G401.6 (cell line): ENCODE measurements around the gene CISH.
A peak's percentile ranks its signal among the peaks of the same experiment; 100 is the strongest.

ENCODE experiments used
- FAIRE-seq: peaks from 2 replicates; lab custom pipeline; 2012; peaks lifted over from hg19 to GRCh38; lab: Jason Lieb, UNC

Gene CISH

DNA sequence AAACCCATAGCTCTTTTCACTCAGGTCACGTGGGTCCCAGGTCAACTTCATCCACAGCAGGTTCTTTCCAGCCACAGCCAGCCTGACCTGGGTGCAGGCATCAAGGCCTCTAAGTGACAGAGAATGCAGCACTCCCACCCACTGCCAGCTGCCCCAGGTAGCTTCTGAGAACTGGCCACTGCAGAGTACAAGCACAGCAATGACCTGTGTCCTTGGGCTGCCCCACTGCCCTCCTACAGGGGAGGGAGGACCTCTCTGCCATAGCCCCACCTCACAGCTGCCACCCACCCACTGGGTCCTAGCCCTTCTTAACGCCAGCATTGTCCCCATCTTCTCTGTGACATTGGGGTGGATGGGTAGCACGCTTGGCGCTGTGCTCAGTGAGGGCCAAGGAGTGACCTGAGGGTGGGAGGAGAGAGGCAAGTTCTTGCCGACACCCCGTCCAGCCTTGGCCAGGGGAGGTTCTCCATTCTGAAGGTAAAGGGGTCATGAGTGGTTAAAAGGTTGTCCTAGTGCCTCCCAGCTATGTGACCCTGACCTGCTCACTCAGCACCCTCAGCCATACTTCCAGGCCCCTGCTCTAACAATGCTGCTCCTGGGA, 12.4 kb downstream of the CISH start:
- FAIRE-seq, result no peak

DNA sequence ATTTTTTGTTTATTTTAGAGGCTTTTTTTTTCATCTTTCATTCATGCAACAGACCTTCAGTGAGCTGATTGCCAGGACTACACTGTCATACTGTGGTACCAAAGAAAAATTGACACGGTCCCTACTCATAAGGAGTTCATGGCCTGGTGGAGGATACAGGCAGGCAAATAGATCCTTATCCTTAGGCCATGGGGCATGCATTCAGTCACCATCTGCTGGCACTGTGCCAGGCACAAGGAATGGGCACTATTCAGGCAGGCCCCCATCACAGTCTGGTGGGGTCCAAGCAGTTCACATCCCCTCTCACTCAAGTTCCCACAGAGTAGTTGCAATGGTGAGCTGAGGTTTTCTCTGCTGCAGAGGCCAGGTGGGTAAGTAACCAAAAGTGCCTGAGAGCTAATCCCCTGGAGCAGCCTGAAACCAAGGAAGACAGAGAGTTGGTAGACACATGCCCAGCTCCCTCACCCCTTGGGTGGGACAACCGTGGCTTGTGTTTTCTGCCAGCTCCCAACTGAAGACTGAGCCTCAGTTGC, 17.3 kb downstream of the CISH start:
- no peak for FAIRE-seq

DNA sequence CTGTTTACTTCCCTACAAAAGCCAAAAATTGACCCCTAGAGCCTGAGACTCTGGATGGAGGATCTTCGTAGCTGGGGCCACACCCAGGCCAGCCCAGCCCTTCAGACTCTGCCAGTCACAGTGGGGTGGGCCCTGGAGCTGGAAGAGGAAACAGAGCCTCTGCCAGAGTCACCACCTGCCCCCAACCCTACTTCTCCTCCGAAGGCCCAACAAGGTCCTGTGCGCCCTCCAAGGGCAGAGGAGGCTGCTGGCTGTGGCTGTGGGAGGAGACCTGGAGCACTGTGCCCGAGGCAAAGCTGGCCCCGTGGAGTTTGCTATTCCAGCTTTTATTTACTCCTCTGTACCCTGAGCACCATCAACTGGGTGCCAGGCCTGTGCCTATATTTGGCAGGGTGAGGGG, 19.0 kb downstream of the CISH start:
- FAIRE-seq, result no peak

DNA sequence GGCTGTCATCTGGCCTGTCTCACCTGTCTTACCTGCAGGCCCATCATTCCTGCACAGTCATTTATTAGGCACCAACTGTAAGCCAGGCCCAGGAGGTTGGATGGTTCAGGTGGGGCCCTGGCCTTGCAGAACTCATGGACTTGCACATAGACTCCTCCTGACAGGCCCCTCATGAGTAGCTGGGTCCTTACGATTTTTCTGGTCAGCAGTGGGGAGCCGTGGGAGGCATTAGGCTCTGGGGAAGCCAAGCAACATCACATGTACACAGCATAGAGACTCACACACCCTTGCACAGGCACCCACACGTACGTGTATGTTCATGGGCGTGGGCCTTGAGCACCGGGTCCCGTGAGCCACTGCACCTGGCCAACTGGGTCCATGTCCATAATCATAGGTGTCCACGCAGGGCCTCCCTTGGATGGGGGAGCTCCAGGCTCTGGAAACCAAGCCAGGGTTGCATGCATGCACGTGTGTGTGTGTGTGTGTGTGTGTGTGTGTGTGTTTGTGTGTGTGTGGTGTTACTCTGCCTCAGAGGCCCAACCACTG, 20.3 kb downstream of the CISH start:
- FAIRE-seq, result no peak

DNA sequence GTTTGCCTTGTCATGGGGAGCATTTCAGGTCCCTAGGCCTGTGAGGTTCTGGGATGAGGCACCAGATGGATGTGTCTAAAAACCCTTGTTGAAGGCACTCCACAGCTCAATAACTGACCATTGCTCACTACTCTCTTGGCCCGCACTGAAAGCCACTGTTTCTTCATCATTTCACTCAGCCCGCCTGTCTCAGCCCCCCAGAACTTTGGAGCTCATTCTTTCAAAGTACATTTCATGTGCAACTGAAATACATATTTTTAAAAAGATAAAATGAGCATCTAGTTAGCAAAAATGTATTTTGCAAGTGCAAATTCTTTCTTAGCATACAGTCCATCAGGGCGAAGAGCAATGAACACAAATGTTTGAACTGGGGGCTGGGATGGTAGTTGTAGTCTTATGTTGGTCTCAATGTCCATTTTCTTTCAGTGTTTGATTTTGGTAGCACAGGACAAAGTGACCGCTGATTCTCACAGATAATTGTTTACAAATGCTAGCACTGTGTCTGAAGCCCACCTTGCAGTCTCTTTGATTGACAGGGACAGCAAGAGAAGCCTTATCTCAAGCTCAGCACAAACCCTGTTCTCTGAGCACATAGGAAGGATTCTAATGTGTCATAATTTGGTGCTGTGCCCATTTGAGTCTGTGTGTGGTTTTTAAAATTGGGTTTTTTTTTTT, 22.7 kb downstream of the CISH start:
- FAIRE-seq, result no peak

DNA sequence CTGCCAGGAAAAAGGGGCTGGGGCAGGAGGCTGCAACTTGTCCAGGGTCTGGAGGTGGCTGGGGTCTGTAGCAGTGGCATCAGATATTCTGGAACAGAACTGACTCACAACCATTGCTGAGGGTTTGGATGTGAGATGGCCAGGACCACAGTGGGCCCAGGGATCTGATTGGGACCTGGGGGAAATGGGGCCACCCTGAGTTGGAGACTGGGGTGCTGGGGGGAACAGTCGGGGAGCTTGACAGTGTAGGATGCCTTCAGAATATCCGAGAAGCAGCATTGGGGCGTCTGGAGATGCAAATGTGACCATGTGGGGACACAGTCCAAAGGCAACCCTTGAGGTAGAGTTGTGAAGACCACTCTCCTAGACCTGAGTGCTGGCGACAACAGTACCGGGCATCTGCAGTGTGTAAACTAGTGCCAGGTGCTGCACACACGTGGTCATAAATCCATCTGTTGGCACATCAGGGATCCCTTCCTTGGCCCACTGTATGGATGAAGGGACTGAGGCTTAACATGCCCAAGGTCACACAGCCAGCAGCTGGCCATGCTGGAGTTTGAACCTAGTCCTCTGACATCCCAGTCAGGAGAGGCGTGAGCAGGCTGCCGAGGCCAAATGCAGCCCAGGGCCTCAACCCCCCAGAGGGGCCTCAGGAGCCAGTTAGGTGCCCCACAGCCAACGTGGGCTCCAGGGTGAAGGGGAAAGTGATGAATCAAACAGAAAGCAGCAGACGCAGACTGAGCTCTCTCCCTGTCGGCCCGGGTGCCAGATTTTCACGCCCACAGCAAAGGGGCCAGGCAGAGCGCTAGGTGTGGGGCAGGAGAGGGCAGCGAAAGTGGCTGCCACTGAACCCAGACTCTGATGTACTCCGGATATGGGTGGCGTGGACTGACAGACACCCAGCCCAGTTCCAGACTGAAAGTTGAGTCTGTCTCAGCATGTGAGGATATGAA, 23.5 kb downstream of the CISH start:
- no peak for FAIRE-seq

DNA sequence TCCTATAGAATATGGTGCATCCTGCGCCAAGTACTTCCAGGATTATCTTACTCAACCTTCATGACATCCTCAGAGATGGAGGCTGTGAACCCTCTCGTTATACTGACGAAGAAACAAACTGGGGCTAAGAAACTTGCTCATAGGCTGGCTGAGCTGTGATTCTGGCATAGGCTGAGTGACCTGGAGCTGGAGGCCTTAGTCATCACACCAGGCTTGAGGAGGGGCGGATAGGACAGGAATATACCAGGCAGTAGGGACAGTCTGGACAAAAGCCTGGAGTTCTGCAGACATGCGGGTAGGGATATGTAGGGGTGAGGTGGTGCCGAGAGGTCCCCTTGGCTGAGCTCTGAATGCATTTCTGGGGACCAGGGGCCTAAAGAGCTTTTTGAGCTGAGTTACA, 24.2 kb downstream of the CISH start:
- FAIRE-seq, result no peak

DNA sequence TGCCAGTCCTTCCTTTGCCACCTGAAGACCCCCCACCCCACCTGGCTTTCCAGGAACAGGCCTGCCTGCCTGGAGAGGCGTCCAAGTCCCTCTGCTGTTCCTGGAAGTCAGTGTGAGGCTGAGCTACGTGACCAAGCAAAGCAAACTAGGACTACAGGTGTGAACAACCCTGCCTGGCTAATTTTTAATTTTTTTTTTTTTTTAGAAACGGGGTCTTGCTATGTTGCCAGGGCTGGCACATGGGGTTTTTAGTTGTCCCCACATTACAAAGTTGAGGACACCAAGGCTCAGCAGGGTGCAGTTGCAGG, 24.9 kb downstream of the CISH start:
- FAIRE-seq, result no peak

DNA sequence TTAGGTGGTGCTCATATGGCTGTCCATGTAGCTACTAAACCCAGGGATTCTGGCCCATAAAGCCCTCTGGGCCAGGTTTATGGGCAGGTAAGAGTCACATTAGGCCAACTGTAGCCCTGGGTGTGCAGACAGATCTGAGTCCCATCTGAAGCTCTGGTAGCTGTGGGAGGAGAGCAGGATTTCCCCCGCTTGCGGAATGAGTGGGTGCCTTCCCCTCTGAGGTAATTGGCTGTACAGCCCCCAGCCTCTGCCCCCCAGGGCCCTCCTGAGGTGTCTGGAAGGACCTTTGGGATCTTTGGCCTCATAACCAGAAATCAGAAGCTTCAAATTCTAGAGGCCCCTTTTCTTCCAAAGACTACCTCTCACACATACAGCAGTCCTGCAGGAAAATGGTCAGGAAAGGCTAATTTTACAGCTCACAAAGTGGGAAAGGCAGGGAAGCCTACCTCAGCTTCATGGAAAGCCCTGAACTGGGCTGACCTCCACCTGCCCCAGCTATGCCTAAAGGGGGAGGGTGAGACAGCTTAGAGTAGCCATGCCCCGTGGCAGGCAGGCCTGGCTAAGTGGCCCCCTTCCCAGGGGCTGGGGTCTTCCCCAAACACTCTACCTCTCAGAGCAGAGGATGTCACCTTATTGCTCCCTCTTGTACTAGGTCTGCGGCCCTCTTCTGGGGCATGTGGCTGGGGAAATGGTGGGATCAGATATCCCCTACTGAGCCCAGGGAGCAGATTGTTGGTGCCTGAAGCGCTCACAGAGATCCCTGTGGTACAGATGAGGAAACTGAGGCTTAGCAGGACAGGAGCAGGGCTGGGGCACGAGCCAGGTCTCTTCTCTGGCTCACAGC, 25.4 kb downstream of the CISH start:
- FAIRE-seq, result no peak

DNA sequence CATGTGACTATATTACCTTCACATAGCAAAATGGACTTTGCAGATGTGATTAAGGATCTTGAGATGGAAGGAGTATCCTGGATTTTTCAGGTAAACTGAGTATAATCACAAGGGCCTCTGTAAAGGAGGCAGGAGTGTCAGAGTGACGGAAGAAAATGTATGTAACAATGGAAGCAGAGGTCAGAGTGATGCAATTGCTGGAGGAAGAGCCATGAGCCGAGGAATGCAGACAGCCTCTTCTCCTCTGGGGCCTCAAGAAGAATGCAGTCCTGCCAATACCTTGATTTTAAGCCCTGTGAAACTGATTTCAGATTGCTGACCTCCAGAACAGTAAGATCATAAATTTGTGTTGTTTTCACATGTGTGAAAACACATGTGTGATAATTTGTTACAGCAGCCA, 27.2 kb downstream of the CISH start:
- no peak for FAIRE-seq

DNA sequence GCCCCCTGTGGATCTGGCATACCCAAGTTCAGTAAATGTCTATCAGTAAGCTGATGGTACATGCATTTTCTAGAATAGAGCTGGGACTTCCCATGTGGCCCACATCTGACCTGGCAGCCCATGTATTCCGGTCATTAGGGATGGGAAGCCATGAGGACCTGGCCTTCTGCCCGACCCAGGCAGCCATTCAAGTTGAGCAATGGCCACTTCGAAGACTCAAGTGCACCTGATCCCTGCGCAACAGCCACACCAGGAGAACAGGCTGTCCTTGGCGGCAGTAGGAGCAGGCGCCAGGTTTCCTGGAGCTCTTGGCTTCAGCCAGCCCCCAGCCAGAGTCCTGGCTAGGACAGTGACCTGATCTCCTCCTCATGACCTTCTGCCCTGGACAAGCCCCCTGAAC, 27.7 kb downstream of the CISH start:
- FAIRE-seq, result no peak

DNA sequence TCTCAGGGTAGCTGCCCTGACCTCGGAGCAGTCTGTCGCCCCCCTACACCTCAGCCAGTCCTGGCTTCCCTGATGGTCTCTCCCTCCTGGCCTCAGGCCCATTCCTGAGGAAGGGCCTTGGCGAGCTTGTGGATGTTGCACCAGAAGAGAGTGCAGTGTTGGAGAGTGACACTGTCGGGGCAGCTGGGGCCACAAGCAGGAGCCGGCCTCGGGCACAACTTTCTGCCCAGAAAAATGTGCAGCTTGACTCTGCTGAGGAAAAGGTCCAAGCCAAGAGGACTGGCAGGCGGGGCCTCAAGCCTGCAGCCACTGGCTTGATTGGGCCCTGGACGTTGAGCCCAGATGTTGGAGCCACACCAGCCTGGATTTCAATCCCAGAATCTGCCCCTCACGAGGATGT, 29.5 kb downstream of the CISH start:
- no peak for FAIRE-seq

DNA sequence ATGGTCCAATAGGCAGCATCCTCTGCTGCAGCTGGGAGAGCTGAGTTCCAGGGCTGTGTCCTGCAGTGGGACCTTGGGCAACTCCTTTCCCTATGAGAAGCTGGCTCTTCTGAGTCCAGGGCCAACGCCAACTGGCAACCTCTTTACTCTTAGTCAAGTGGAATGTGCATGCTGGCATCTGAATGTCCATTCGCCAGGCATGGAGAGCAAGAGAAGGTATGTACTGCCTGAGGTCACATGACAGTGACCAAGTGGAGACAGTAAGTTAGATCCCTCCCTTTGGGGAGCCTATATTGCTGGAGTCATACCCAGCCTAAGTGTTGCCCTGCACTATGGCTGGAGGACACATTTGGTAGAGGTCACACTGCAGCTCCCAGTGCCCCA, 30.1 kb downstream of the CISH start:
- no peak for FAIRE-seq

DNA sequence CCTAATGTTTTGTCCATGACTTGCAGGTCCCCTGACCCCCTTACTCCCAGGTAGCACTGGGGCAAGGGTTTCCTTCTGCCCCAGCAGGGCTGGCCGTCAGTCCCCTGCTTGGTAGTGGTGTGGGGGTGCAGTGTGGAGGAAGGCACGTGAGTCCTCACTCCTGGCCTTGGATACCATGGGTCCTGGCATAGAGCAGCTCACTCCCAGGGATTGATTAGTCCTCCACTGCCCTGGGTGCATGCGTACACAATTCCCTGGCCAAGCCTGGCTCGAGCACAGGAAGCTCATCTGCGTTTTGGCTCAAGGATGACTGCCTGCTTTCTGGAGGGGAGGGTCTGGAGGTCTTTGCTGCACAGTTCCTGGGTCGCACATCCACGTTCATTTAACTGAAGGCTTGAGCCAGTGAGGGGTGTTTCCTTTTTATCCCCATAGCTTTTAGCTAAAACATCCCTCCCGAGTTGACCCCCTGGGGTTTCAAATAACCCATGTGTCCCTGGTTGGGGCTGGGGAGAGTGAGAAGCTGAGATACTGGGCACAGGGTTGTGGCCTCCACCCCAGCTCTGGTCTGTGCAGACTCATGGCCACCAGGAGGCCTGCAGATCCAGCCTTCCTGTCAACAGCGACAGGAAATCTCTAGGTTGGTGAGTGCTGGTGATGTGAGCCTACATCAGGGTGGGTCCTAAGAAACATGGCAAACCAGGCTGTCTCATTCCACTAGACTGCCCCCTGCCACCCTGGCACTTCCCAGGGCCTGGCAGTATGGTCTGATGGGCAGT, 30.7 kb downstream of the CISH start:
- no peak for FAIRE-seq

DNA sequence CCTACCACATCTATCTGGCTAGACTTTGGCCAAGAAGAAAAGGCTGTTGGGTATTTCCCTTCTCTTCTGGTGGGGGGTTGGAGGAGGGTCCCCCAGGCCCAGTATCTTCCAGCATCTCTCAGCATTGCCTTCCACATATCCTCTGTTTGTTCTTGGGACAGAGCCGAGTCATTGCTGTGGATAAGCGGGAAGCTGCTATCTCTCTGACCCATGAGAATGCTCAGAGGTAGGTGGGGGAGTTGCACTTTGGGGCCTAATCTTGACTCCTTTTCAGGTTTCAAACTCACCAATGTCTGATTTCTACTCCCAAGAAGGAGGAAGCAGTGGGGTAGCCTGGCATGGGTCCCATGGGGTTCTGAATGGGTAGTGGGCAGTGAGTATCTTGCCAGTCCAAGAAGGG, 34.2 kb downstream of the CISH start:
- FAIRE-seq, result no peak

DNA sequence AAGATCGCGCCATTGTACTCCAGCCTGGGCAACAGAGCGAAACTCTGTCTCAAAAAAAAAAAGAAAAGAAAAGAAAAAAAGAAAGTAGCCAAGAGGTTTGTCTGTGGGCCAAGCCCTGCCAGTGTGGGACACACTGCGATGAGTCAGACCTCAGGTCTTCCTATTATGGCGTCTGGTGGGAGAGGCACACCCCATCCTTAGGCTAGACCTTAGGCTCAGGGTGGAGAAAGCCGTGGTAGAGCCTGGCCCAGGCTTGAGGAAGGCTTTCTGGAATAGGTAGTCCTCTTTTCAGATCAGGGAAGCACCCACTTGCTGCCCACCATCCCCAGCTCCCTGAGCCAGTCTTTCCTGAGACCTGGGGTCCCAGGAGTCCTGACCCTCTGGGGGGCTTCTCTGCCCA, 36.2 kb downstream of the CISH start:
- no peak for FAIRE-seq

DNA sequence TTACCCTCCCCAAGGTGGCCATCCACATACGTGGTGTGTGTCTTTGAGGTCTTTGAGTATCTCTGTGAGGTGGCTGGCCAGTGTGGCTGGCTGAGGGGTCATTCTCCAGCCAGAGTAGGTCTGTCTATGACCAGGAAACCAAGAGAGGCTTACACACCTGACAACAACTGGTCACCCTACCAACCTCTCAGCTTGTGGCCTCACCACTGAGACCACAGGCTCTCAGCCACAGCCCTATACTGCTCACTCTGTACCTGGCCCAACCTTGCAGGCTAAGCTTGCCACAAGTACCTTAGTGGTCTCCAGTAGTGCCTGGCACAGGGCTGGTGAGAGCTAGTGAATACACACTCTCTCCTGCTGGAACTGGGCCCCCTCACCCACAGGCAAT, 37.1 kb downstream of the CISH start:
- no peak for FAIRE-seq

DNA sequence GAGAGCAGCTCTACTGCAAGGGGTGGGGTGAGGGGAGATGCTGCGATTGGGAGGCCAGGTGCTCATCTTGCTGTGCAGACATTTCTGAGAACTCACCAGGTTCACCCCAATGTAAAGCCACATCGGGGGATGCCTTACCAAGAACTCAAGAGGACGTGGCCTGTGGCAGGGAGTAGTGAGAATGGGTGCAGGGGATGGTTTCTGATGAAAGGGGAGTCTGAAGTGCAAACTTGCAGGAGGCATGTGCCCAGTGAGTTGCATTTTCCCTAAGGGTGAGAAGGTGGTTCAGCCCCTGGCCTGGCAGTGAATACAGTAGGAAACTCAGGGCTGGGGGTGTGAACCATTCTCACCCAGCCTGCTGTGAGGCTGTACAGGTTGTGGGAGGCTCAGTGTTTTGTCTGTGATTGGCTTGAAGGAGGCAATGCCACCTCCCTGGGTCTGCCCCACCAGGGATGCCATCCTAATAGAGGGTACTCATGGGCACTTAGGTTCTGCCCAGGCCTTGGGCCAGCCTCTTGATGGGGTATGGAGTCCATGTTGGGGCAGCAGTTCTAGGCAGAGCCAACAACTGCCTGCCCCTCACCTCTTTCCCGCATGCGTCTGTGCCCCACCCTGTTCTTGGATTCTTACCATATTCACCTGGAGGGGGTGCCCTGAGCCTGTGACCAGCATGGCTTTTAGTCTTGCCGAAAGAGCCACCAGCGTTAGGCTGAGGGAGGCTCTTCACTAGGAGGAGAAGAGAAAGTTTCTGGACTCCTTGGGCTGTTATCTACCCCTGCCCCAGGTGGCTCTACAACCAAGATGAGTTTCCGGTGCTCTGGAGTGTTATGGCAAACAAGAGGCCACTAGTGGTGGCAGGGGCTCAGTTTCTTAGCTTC, 37.8 kb downstream of the CISH start:
- FAIRE-seq, result no peak

DNA sequence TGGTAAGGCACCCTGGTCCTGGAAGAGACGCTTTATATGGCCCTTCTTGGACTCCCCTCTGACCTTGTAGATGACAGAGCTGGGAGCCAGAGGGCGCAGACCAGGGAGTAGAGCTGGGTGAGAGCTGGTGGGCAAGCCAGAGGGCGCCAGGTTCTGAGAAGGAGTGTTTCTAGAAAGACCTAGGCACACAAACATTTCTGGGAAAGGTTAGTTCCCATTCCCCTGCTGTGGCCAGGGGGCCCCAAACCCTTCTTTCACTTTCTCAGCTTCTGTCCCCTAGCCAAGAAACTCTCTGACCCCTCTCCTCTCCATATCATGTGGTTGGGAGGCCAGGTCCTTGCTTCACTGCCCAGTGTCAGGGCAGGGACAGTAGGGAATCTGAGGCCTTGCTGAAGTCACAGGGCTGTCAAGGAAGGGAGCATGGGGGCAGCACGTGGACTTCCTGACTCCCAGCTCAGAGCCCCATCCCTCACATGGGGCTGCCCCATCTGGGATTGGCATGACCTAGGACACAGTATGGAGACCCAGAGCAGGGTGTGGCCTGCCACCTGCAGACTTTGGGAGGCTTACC, 38.7 kb downstream of the CISH start:
- FAIRE-seq, result no peak

DNA sequence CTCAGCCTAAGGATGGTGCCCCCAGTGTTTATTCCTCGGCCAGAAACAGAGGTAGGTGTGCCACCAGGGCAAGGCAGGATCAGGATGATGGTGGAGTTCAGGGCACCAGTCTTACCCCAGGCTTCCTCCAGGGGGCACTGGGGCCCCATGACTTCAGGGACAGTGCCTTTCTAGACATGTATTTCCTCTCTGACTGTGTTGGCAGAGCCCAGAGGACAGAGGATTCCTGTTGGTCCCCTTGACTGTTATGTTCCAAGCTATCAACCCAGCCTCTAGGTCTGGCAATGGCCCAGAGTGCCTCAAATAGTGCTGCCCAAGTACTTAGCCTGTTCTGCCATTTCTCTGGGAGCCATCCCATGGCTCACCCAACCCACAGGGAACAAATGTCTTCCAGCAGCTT, 39.4 kb downstream of the CISH start:
- peak; percentile 74 for FAIRE-seq
